B cell (primary cell): ENCODE data around the gene CDHR2.

Experiments
- EZH2 ChIP-seq: IDR thresholded peaks from 2 replicates; pipeline ENCODE4 v1.6.1; 2012; ENCODE audit warnings: borderline replicate concordance, low read depth, mild to moderate bottlenecking, moderate library complexity, low read length; ENCODE audit not compliant: insufficient read depth, poor library complexity, severe bottlenecking
- TF ChIP-seq, protein P1 (sequence below): fragments of 200-600 bp; IDR thresholded peaks from one replicate; pipeline ENCODE4 v1.8.0; 2022; ENCODE audit warnings: antibody characterized with exemption, mild to moderate bottlenecking

DNA sequence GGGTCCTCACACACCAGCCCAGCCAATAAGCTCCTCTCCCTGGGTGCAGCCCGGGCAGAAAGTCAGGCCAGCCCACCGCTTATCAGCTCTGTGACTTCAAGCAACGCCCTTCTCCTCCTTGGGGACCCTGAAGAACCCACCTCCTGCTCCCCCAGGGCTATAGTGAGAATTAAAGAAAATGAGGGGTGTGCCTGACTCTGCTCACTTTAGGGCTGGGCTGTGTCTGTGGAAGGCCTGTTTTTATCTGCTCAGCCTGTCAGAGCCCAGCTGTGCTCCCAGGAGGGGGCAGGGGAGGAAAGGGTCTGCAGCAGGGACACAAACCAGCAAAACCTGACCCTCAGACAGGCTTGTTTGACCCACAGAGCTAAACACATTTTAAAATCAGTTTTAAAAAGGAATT, 56.9 kb downstream of the CDHR2 start:
- TF ChIP-seq, protein P1, sequence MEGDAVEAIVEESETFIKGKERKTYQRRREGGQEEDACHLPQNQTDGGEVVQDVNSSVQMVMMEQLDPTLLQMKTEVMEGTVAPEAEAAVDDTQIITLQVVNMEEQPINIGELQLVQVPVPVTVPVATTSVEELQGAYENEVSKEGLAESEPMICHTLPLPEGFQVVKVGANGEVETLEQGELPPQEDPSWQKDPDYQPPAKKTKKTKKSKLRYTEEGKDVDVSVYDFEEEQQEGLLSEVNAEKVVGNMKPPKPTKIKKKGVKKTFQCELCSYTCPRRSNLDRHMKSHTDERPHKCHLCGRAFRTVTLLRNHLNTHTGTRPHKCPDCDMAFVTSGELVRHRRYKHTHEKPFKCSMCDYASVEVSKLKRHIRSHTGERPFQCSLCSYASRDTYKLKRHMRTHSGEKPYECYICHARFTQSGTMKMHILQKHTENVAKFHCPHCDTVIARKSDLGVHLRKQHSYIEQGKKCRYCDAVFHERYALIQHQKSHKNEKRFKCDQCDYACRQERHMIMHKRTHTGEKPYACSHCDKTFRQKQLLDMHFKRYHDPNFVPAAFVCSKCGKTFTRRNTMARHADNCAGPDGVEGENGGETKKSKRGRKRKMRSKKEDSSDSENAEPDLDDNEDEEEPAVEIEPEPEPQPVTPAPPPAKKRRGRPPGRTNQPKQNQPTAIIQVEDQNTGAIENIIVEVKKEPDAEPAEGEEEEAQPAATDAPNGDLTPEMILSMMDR, result no peak
- no peak for TF ChIP-seq EZH2
